Body of pancreas (tissue), 4 donors: ENCODE results near the gene RBM20.

ENCODE experiments used
- CTCF ChIP-seq, 7 experiments: fragments of 450-650 bp in 4 of 7; fragments of 200-600 bp in 3 of 7; sonication (generic) in 3 of 7; IDR thresholded peaks; one replicate each; pipeline ENCODE4 v1.5.1; 2016 to 2019; ENCODE audit warnings: antibody characterized with exemption in 7 of 7
- POLR2A ChIP-seq, 3 donors: fragments of 450-650 bp; IDR thresholded peaks; one replicate each; pipeline ENCODE4 v1.6.1; 2016; ENCODE audit warnings: antibody characterized with exemption in 3 of 3, mild to moderate bottlenecking in 2 of 3

GRCh38 chr10:110616493-110617033 is 27.6 kb upstream of the RBM20 start:
- no peak for TF ChIP-seq CTCF (IDR thresholded peaks at IDR 0.05)
- TF ChIP-seq POLR2A (IDR thresholded peaks at IDR 0.05), result no peak
